Osteoblast (primary cell): Measurements from ENCODE around the gene DDX56. TPM values are rescaled to one million over a fixed set of nuclear protein-coding genes. Genes with fewer than 3 reads are reported as not detected.

ENCODE experiments used
- DNase-seq: peaks from one replicate; pipeline ENCODE4 v3.0.0; 2011; ENCODE audit warnings: low spot score, mixed read lengths; ENCODE audit not compliant: insufficient read length; ENCODE audit errors: missing footprints
- H2AFZ ChIP-seq: 2 replicates; pipeline ENCODE4 v1.6.0; 2011; ENCODE audit warnings: mild to moderate bottlenecking, low read length
- H3K27ac ChIP-seq: 2 replicates; pipeline ENCODE4 v1.5.1; 2011; ENCODE audit warnings: mild to moderate bottlenecking, low read depth, low read length, moderate library complexity
- H3K27me3 ChIP-seq: 2 replicates; pipeline ENCODE4 v1.6.0; 2012; ENCODE audit warnings: mild to moderate bottlenecking, control low read depth, inconsistent platforms, low read length, moderate library complexity; ENCODE audit not compliant: insufficient read depth
- H3K36me3 ChIP-seq: 2 replicates; pipeline ENCODE4 v1.5.1; 2011; ENCODE audit warnings: mild to moderate bottlenecking, low read length, control low read depth, moderate library complexity; ENCODE audit not compliant: insufficient read depth
- H3K4me1 ChIP-seq: 2 replicates; pipeline ENCODE4 v1.5.1; 2011; ENCODE audit warnings: mild to moderate bottlenecking, low read length, control low read depth, moderate library complexity; ENCODE audit not compliant: insufficient read depth
- H3K4me2 ChIP-seq: 2 replicates; pipeline ENCODE4 v1.6.0; 2011; ENCODE audit warnings: mild to moderate bottlenecking, low read length; ENCODE audit not compliant: insufficient read depth
- H3K4me3 ChIP-seq: fragments of 200-600 bp; sonication (generic); 3 replicates; pipeline ENCODE4 v1.5.1; 2012; ENCODE audit warnings: mild to moderate bottlenecking, low read length, inconsistent platforms; ENCODE audit not compliant: insufficient read depth
- H3K79me2 ChIP-seq: 2 replicates; pipeline ENCODE4 v1.6.0; 2012; ENCODE audit warnings: mild to moderate bottlenecking, low read length, control low read depth, inconsistent platforms; ENCODE audit not compliant: insufficient read depth
- H3K9me3 ChIP-seq: 2 replicates; pipeline ENCODE4 v1.5.1; 2011; ENCODE audit warnings: low read depth, low read length, control low read depth
- H4K20me1 ChIP-seq: 2 replicates; pipeline ENCODE4 v1.6.0; 2012; ENCODE audit warnings: mild to moderate bottlenecking, low read length, control low read depth; ENCODE audit not compliant: insufficient read depth
- total RNA-seq: library from RNA; depleted of rRNA; stranded (reverse); fragments of >200 nt; gene quantifications from 2 replicates; pipeline ENCODE4 v1.2.3, GENCODE V29; 2012
- TF ChIP-seq, protein P1 (sequence below): IDR thresholded peaks from 2 replicates; pipeline ENCODE4 v1.5.1; 2011; ENCODE audit warnings: mild to moderate bottlenecking, low read depth, low read length, moderate library complexity; ENCODE audit errors: extremely low read depth

The DDX56 gene
- total RNA-seq, 1 donor, result 34.7 TPM

DNA sequence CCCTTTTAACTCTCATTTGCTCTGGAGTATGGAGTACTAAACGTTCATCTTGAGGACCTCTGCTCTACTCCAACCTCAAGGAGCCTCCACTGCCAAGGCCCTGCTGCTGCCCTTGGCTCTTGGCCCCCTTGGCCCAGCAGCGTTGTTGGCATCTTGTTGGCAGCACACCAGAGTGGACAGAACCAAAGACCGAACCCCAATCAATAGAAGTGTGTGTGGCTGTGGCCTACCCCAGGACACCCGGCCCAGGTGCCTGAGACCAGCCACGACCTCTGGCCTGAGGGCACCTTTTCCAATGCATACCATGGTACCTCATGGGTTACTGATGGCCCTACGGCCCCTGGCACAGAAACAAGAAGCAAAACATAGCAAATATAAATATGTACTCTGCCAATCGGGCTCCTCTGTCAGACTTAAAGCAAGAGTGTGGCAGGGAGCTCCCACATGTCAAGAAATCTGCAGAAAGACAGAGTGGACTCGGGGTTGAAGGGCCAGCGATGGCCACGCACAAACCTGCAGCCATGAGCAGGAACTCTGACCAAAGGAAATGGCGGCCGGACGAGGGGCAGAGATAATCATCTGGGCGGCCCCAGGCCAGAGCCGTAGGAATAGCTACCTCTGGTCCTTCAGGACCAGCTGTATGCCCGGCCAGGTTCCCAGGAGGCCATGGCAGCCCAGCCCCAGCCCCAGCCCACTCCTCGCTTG lies 35.5 kb downstream of the DDX56 start:
- no peak overlapping the region for H3K4me2 ChIP-seq
- H3K9me3 ChIP-seq, result no peaks in the 10 kb centered on the region
- H4K20me1 ChIP-seq, result peaks cover 3% of the 10 kb centered on the region
- H3K4me1 ChIP-seq, result peaks cover 3% of the 10 kb centered on the region
- H3K27ac ChIP-seq, result no peak overlapping the region
- TF ChIP-seq, protein P1, sequence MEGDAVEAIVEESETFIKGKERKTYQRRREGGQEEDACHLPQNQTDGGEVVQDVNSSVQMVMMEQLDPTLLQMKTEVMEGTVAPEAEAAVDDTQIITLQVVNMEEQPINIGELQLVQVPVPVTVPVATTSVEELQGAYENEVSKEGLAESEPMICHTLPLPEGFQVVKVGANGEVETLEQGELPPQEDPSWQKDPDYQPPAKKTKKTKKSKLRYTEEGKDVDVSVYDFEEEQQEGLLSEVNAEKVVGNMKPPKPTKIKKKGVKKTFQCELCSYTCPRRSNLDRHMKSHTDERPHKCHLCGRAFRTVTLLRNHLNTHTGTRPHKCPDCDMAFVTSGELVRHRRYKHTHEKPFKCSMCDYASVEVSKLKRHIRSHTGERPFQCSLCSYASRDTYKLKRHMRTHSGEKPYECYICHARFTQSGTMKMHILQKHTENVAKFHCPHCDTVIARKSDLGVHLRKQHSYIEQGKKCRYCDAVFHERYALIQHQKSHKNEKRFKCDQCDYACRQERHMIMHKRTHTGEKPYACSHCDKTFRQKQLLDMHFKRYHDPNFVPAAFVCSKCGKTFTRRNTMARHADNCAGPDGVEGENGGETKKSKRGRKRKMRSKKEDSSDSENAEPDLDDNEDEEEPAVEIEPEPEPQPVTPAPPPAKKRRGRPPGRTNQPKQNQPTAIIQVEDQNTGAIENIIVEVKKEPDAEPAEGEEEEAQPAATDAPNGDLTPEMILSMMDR, result no peak
- no peak overlapping the region for H2AFZ ChIP-seq
- H3K27me3 ChIP-seq, result no peaks in the 10 kb centered on the region
- H3K36me3 ChIP-seq, result no peaks in the 10 kb centered on the region
- DNase-seq, result peak; percentile 56
- no peak overlapping the region for H3K4me3 ChIP-seq
- H3K79me2 ChIP-seq, result no peaks in the 10 kb centered on the region

DNA sequence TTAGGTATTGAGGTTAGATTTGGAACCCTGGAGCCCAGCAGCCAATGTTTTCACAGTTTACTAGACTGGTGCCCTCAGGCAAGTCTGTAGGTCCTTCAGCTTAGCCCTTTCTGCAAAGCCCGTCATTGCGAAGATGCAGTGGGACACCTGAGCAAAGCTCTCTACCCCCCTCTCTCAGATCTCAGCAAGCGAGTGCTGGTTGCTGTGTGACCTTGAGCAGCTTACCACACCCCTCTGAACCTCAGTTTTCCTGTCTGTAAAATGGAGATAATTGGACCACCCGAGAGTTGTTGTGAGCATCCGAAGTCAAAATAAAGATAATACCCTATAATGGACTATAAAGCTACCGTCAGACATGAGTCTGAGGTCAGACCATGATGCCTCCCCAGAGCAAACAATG lies 36.3 kb downstream of the DDX56 start:
- no peaks in the 10 kb centered on the region for H3K4me1 ChIP-seq
- no peak overlapping the region for H3K4me3 ChIP-seq
- H3K9me3 ChIP-seq, result no peaks in the 10 kb centered on the region
- no peak overlapping the region for H3K4me2 ChIP-seq
- no peaks in the 10 kb centered on the region for H3K79me2 ChIP-seq
- no peak overlapping the region for H2AFZ ChIP-seq
- TF ChIP-seq, protein P1, result no peak
- H3K27ac ChIP-seq, result no peak overlapping the region
- no peaks in the 10 kb centered on the region for H3K36me3 ChIP-seq
- peak; percentile 81 for DNase-seq
- no peaks in the 10 kb centered on the region for H3K27me3 ChIP-seq
- peaks cover 3% of the 10 kb centered on the region for H4K20me1 ChIP-seq

DNA sequence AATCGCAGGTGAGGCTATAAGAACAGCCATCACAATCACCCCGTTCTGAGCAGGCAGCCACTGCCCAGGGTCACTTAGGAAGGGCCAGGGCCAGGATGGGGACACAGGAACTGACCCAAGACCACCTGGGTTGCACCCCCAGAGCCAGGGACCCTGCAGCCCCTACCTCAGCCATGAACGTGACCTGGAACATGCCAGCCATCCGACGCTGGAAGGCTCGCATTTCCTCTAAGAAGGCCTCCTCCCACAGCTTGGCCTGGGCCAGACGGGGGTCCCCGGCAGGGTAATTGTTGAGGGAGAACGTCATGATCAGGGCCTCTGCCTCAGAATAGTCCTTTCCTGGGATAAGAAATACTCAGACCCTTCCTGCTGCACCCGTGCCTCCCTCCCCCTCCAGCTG lies 37.6 kb downstream of the DDX56 start:
- H3K9me3 ChIP-seq, result no peaks in the 10 kb centered on the region
- no peak overlapping the region for H3K27ac ChIP-seq
- no peaks in the 10 kb centered on the region for H3K27me3 ChIP-seq
- DNase-seq, result no peak
- H4K20me1 ChIP-seq, result peaks cover 3% of the 10 kb centered on the region
- no peak overlapping the region for H3K4me3 ChIP-seq
- H3K36me3 ChIP-seq, result no peaks in the 10 kb centered on the region
- H2AFZ ChIP-seq, result no peak overlapping the region
- TF ChIP-seq, protein P1, result no peak
- H3K4me1 ChIP-seq, result no peaks in the 10 kb centered on the region
- H3K79me2 ChIP-seq, result no peaks in the 10 kb centered on the region
- no peak overlapping the region for H3K4me2 ChIP-seq

DNA sequence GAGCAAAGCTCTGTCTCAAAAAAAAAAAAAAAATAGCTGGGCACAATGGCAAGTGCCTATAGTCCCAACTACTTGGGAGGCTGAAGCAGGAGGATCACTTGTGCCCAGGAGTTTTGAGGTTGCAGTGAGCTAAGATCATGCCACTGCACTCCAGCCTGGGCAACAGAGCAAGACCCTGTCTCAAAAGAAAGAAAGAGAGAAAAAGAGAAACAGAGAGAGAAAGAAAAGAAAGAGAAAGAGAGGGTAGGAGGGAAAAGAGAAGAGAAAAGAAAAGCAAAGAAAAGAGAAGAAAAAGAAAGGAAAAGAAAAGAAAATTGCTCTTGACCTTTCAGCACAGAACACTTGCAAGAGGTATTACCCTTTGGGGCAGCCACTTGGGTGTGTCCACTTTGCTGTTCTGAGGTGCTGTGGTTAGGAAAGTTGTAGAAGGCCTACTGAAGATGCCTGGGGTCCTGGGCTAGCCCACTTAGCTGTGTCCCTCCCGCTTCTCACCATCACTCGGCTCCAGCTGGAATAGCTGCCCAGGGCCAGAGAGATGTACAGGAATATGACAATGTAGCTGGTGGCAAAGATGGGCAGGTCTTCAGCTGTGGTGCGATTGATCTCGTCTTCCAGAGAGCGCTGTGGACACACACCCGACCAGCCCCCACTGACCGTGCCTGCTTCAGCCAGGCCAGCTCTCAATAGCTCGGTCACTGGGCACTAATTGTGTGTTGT lies 38.2 kb downstream of the DDX56 start:
- peak; percentile 58 for DNase-seq
- no peaks in the 10 kb centered on the region for H3K27me3 ChIP-seq
- no peaks in the 10 kb centered on the region for H3K79me2 ChIP-seq
- H3K9me3 ChIP-seq, result no peaks in the 10 kb centered on the region
- H4K20me1 ChIP-seq, result peaks cover 3% of the 10 kb centered on the region
- H3K36me3 ChIP-seq, result no peaks in the 10 kb centered on the region
- no peak overlapping the region for H2AFZ ChIP-seq
- H3K27ac ChIP-seq, result no peak overlapping the region
- TF ChIP-seq, protein P1, result no peak
- H3K4me3 ChIP-seq, result no peak overlapping the region
- H3K4me1 ChIP-seq, result no peaks in the 10 kb centered on the region
- no peak overlapping the region for H3K4me2 ChIP-seq
